GM12875 (cell line): ENCODE measurements around the gene MAPK8.

Experiments
- H3K4me3 ChIP-seq: one replicate; pipeline ENCODE4 v1.5.1; 2011; ENCODE audit warnings: low read depth, low read length, control low read depth
- CTCF ChIP-seq: IDR thresholded peaks from 2 replicates; pipeline ENCODE4 v1.5.1; 2011; ENCODE audit warnings: low read depth, mild to moderate bottlenecking, control low read depth, inconsistent platforms, low read length, moderate library complexity, borderline replicate concordance; ENCODE audit not compliant: insufficient read depth

The MAPK8 gene

DNA sequence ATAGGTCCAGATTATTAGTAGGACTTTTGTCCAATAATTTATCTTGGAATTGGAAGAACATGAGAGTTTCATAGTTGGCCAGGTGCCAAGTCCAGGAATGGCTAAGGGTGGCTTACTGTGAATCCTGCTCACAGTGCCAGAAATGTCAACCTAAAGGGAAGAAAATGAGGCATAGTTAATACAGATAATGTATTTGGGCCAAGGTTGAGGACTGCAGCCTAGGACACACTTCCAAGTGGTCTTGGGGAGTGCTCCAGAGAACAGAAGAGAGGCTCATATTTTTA lies 78.2 kb downstream of the MAPK8 start:
- no peak for TF ChIP-seq CTCF
- H3K4me3 ChIP-seq: no peak overlapping the region

- no peak for TF ChIP-seq CTCF
- H3K4me3 ChIP-seq: no peak overlapping the region
These were observed 82.8 kb downstream of the MAPK8 start for GRCh38 chr10:48389272-48389671.

DNA sequence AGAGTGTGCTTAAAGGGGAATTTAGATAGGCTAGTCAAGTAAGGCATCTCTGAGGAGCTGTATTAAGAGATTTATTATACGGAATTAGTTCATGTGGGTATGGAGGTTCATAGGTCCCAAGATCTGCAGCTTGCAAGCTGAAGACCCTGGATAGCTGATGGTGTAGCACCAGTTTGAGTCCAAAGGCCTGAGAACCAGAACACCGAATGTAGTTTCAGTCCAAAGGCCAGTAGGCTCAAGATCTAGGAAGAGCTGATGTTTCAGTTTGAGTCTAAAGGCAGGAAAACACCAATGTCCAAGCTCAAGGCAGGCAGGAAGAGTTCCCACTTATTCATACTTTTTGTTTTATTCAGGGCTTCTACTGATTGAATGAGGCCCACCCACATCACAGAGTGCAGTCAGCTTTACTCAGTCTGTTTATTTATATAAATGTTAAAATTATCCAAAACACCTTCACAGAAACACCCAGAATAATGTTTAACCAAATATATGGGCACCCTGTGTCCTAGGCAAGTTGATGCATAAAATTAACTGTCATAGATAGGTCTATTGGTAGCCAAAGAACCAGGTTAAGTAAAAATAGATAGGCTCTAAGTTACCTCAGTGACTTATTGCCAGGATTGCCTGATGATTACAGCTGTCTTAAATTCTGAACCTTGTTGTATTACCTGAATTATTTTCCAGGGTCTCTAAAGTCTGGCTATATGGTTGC lies 83.5 kb downstream of the MAPK8 start:
- TF ChIP-seq CTCF: no peak
- no peak overlapping the region for H3K4me3 ChIP-seq

GRCh38 chr10:48390558-48390871 lies 84.0 kb downstream of the MAPK8 start:
- no peak for TF ChIP-seq CTCF
- no peak overlapping the region for H3K4me3 ChIP-seq

DNA sequence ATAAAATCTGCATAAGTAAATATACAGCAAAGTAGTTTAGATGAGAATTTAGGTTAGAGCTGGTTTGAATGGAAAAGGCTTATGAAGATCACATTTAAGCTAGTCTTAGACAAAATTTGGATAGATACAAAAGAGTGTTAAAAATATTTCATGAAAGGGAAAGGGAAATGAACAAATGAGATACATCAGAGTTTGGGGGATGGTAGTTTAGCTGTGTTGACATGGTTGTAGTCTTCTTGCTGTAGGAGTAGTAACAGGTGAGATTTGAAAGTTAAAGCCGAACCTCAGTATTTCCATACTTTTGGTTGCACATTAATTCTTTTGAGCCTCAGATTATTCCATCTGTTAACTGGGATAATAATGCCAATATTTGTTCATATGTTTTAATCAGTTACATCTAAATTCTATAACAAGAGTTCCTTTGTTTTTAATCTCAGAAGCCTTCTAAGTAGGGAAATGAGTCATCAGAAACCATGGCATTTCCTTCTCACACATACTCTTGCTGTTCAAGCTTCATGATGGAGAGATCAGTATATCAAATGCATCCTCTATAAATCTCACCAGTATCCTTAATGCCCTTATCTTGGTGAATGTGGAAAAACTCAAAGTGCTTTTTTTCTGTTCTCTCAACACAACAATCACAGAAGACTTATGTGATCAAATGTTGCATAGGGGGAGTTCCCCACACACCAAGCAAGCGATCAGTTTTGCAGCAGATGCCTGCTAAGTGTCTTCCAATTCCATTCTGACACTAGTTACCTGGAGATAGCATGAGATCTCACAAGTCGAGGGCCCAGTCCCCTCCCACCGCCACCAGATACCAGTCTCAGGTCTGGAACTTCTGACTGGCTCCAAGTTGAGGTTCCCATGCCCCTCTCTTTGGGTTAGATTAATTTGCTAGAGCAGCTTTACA lies 84.7 kb downstream of the MAPK8 start:
- TF ChIP-seq CTCF: no peak
- no peak overlapping the region for H3K4me3 ChIP-seq

DNA sequence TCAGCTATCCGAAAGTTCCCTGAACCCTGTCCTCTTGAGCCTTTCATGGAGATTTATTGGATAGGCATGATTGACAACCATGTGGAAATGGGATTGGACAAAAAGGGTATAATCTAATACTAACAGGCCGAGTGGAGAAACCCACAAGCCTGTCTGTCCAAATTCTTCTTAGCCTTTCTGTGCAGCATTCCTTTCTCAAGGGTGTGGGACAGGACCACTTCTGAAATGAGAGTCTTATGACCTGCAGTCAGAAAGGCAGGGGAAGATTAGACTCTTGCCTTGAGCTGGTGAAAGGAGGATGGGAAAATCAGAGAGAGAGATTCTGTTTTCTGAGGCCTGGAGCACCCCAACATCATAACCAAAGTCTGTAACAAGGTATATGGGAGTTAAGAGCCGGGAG lies 85.5 kb downstream of the MAPK8 start:
- H3K4me3 ChIP-seq: no peak overlapping the region
- TF ChIP-seq CTCF: no peak

- no peak for TF ChIP-seq CTCF
- H3K4me3 ChIP-seq: no peak overlapping the region
These were observed 91.8 kb downstream of the MAPK8 start for GRCh38 chr10:48398261-48398660.
